ENCODE measurements around the gene CAP1. TPM values are rescaled to one million over a fixed set of nuclear protein-coding genes. Genes with fewer than 3 reads are reported as not detected.

Gene CAP1
- total RNA-seq, 1 experiment from 2014 or later: 243 TPM

DNA sequence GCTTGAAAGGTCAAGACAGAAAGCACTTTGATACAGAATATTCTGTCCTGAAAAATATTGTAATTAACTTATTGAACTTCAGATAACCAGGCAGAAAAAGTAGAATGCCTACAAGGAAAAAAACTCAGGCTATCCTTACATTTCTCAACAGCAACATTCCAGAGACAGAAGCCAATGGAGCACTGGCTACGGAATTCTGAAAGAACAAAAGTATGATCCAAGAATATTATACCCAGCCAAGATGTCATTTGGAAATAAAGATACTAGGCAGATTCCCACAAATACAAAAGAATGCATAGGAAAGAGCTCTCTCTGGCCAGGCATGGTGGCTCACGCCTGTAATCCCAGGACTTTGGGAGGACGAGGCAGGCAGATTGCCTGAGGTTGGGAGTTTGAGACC lies 62.4 kb downstream of the CAP1 start:
- Histone ChIP-seq H4K20me1 (ENCODE audit: low read length) (no peaks in the 10 kb centered on the region), H3K4me3 (ENCODE audit: low read length) (no peak overlapping the region), H3K9ac (ENCODE audit: low read length) (no peak overlapping the region), H3K9me3 (ENCODE audit: low read length) (no peaks in the 10 kb centered on the region; the same call in 1 of the 2 replicates), H3K27me3 (ENCODE audit: low read length) (no peaks in the 10 kb centered on the region), H3K27ac (ENCODE audit: low read length) (no peak overlapping the region), H3K4me1 (ENCODE audit: insufficient read depth, low read length) (peaks cover 12% of the 10 kb centered on the region), H3K9me2 (replicated peaks; ENCODE audit: low read length) (no peaks in the 10 kb centered on the region), H3F3A (ENCODE audit: low read length, unreplicated experiment) (no peaks in the 10 kb centered on the region), H3K36me3 (ENCODE audit: low read depth, low read length) (no peaks in the 10 kb centered on the region; the same call in 1 of the 2 replicates), H3K4me2 (ENCODE audit: low read length) (no peak overlapping the region), H2AFZ (ENCODE audit: low read length) (no peak overlapping the region), H3K79me2 (ENCODE audit: low read length) (no peaks in the 10 kb centered on the region)
- intact Hi-C loops (cut with micrococcal nuclease): no loop called here
- no peak for DNase-seq
- POLR2A ChIA-PET (ENCODE audit: unreplicated experiment): no interaction called here
- no TSS peak for BruUV-seq (replicated peaks)
- TF ChIP-seq EZH2phosphoT487 (IDR thresholded peaks at IDR 0.05; ENCODE audit: borderline replicate concordance, low read length) (no peak), EZH2 (IDR thresholded peaks at IDR 0.05; ENCODE audit: low read length, unreplicated experiment) (no peak), CTCF (conservative IDR thresholded peaks at IDR 0.05; ENCODE audit: low read depth, low read length) (no peak)
- ATAC-seq: no peak
- CTCF ChIA-PET: no interaction called here

DNA sequence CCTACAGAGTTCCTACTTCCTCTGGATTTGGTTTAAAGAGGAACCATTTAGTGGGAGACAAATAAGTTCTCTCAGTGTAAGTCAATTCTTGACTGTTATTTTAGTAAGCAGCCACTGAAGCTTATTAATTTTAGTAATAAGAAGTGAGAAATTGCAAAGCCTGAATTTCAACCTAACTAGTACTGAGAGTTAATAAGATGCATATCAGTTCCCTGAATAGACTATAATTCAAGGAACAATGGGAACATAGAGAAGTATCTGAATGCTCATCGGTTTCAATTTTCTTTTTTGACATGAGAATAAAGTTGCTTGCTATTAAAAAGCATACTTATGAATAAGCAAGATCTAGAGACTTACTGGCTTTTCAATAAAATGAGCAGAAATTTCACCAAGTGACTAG lies 64.5 kb downstream of the CAP1 start:
- Histone ChIP-seq H3K4me1 (ENCODE audit: insufficient read depth, low read length) (peaks cover 18% of the 10 kb centered on the region), H2AFZ (ENCODE audit: low read length) (no peak overlapping the region), H3K79me2 (ENCODE audit: low read length) (no peaks in the 10 kb centered on the region), H3K27ac (ENCODE audit: low read length) (no peak overlapping the region), H3K4me3 (ENCODE audit: low read length) (no peak overlapping the region), H3K9ac (ENCODE audit: low read length) (no peak overlapping the region), H3K27me3 (ENCODE audit: low read length) (no peaks in the 10 kb centered on the region), H3K36me3 (ENCODE audit: low read depth, low read length) (no peaks in the 10 kb centered on the region; the same call in 1 of the 2 replicates), H4K20me1 (ENCODE audit: low read length) (no peaks in the 10 kb centered on the region), H3K9me2 (replicated peaks; ENCODE audit: low read length) (no peaks in the 10 kb centered on the region), H3K4me2 (ENCODE audit: low read length) (no peak overlapping the region), H3K9me3 (ENCODE audit: low read length) (no peaks in the 10 kb centered on the region; the same call in 1 of the 2 replicates), H3F3A (ENCODE audit: low read length, unreplicated experiment) (no peaks in the 10 kb centered on the region)
- intact Hi-C loops (cut with micrococcal nuclease): loop anchor here (5.0 kb wide), 1 partner anchor 37 kb away; no protein-coding TSS in a partner anchor
- BruUV-seq (replicated peaks): no TSS peak
- CTCF ChIA-PET: no interaction called here
- ATAC-seq (no peak), DNase-seq (no peak)
- TF ChIP-seq CTCF (conservative IDR thresholded peaks at IDR 0.05; ENCODE audit: low read depth, low read length) (no peak), EZH2phosphoT487 (IDR thresholded peaks at IDR 0.05; ENCODE audit: borderline replicate concordance, low read length) (no peak), EZH2 (IDR thresholded peaks at IDR 0.05; ENCODE audit: low read length, unreplicated experiment) (no peak)
- POLR2A ChIA-PET (ENCODE audit: unreplicated experiment): no interaction called here

GRCh38 chr1:40107290-40107959 lies 66.9 kb downstream of the CAP1 start:
- H3K9ac ChIP-seq (ENCODE audit: low read length): no peak overlapping the region
- H3F3A ChIP-seq (ENCODE audit: low read length, unreplicated experiment): no peaks in the 10 kb centered on the region
- CTCF ChIA-PET: interaction anchor here (1.0 kb wide), 1 partner anchor 36 kb away, joined by 7 read pairs; no protein-coding TSS in a partner anchor
- intact Hi-C loops (cut with micrococcal nuclease): loop anchor here (5.0 kb wide), 1 partner anchor 35 kb away; no protein-coding TSS in a partner anchor
- no peaks in the 10 kb centered on the region for H3K27me3 ChIP-seq (ENCODE audit: low read length)
- no peaks in the 10 kb centered on the region for H3K9me2 ChIP-seq (replicated peaks; ENCODE audit: low read length)
- peak; percentile 92 for ATAC-seq
- no peak for TF ChIP-seq EZH2phosphoT487 (IDR thresholded peaks at IDR 0.05; ENCODE audit: borderline replicate concordance, low read length)
- no peak for TF ChIP-seq CTCF (conservative IDR thresholded peaks at IDR 0.05; ENCODE audit: low read depth, low read length)
- no peak for TF ChIP-seq EZH2 (IDR thresholded peaks at IDR 0.05; ENCODE audit: low read length, unreplicated experiment)
- peak overlapping the region; percentile 79 for H3K4me2 ChIP-seq (ENCODE audit: low read length)
- H3K9me3 ChIP-seq (ENCODE audit: low read length): peaks cover 3% of the 10 kb centered on the region; the same call in 1 of the 2 replicates
- peaks cover 3% of the 10 kb centered on the region; the same call in 1 of the 2 replicates for H3K36me3 ChIP-seq (ENCODE audit: low read depth, low read length)
- TSS peak; percentile 51 for BruUV-seq (replicated peaks)
- H2AFZ ChIP-seq (ENCODE audit: low read length): peak overlapping the region; percentile 58
- no peaks in the 10 kb centered on the region for H4K20me1 ChIP-seq (ENCODE audit: low read length)
- H3K79me2 ChIP-seq (ENCODE audit: low read length): no peaks in the 10 kb centered on the region
- H3K4me1 ChIP-seq (ENCODE audit: insufficient read depth, low read length): peaks cover 18% of the 10 kb centered on the region
- POLR2A ChIA-PET (ENCODE audit: unreplicated experiment): interaction anchor here (0.5 to 0.7 kb wide), 2 partner anchors 67 to 144 kb away, joined by 6 to 11 read pairs; partner anchors contain the start of gene CAP1
- peak overlapping the region; percentile 47; the same call in 1 of the 2 replicates for H3K4me3 ChIP-seq (ENCODE audit: low read length)
- DNase-seq: peak; percentile 96
- peak overlapping the region; percentile 51 for H3K27ac ChIP-seq (ENCODE audit: low read length)

Data from PC-3 (cell line).